Esophagus muscularis mucosa (tissue), 4 donors: ENCODE results near the gene NDC1. TPM values are rescaled to one million over a fixed set of nuclear protein-coding genes. Genes with fewer than 3 reads are reported as not detected.

ENCODE experiments used
- DNase-seq: peaks from one replicate; pipeline ENCODE4 v3.0.0-alpha.2; 2017; ENCODE audit errors: extremely low spot score
- H3K27ac ChIP-seq, 4 donors: fragments of 200-600 bp; sonication (generic); replicated peaks in 1 of 4; 1 replicate in 3 of 4; 2 replicates in 1 of 4; pipeline ENCODE4 v1.5.1; 2016 to 2019; ENCODE audit warnings: mild to moderate bottlenecking in 1 of 4
- H3K27me3 ChIP-seq, 4 donors: fragments of 200-600 bp; sonication (generic); one replicate each; pipeline versions ENCODE4 v1.5.1 to v1.6.0; 2016 to 2019
- H3K36me3 ChIP-seq, 4 donors: fragments of 200-600 bp; sonication (generic); one replicate each; pipeline ENCODE4 v1.5.1; 2016 to 2019
- H3K4me1 ChIP-seq, 4 donors: fragments of 200-600 bp; sonication (generic); one replicate each; pipeline ENCODE4 v1.5.1; 2016 to 2019
- H3K4me3 ChIP-seq, 4 donors: fragments of 200-600 bp; sonication (generic); 1 replicate in 2 of 4; 2 replicates in 2 of 4; pipeline ENCODE4 v1.5.1; 2016 to 2019; ENCODE audit warnings: mild to moderate bottlenecking in 4 of 4, moderate library complexity in 1 of 4
- H3K9me3 ChIP-seq, 4 donors: fragments of 200-600 bp; sonication (generic); 1 replicate in 3 of 4; 2 replicates in 1 of 4; pipeline ENCODE4 v1.5.1; 2016 to 2019
- CTCF ChIP-seq, 3 experiments: fragments of 200-600 bp in 2 of 3; fragments of 450-650 bp in 1 of 3; sonication (generic) in 2 of 3; IDR thresholded peaks; one replicate each; pipeline ENCODE4 v1.5.1; 2017 to 2019; ENCODE audit warnings: antibody characterized with exemption in 3 of 3, mild to moderate bottlenecking in 2 of 3, moderate library complexity in 1 of 3
- EP300 ChIP-seq: sonication (generic); formaldehyde crosslinking; IDR thresholded peaks from one replicate; pipeline ENCODE4 v1.6.1; 2017; ENCODE audit warnings: antibody characterized with exemption
- POLR2A ChIP-seq: fragments of 450-650 bp; IDR thresholded peaks from one replicate; pipeline ENCODE4 v1.6.1; 2017; ENCODE audit warnings: antibody characterized with exemption, moderate library complexity, mild to moderate bottlenecking, low read depth
- POLR2AphosphoS5 ChIP-seq, 2 donors: sonication (generic); formaldehyde crosslinking; IDR thresholded peaks; one replicate each; pipeline ENCODE4 v1.6.1; 2017; ENCODE audit warnings: antibody characterized with exemption in 2 of 2
- WGBS: methylation state at CpG from one replicate; pipeline ENCODE4 v1.1.5; 2018; 5-methylcytosine and 5-hydroxymethylcytosine counted together
- intact Hi-C: fragments of 100-400 bp; cut with DNase I; formaldehyde crosslinking; loops from one replicate; pipeline ENCODE4 v1.15.1; 2023
- total RNA-seq, 4 donors: library from RNA; depleted of rRNA; stranded (reverse); fragments of >200 nt; gene quantifications; one replicate each; pipeline versions ENCODE4 v1.1.0 to v1.2.1, GENCODE V29; 2016

The NDC1 gene
- total RNA-seq, 4 donors from 2014 or later = 5.6 to 8.3 (median 8.1) TPM

GRCh38 chr1:53735261-53735660, 102.8 kb downstream of the NDC1 start:
- Histone ChIP-seq H3K36me3 (no peaks in the 10 kb centered on the region), H3K27me3 (peaks cover 4 to 51% (median 16%) of the 10 kb centered on the region in 4 donors), H3K9me3 (no peaks in the 10 kb centered on the region), H3K4me3 (no peak overlapping the region), H3K4me1 (peaks cover 15 to 27% (median 26%) of the 10 kb centered on the region in 4 donors), H3K27ac (no peak overlapping the region)
- TF ChIP-seq POLR2AphosphoS5 (IDR thresholded peaks at IDR 0.05) (no peak), POLR2A (no peak), EP300 (no peak), CTCF (IDR thresholded peaks at IDR 0.05) (no peak)
- no peak for DNase-seq
- intact Hi-C loops = no loop called here
- 84% methylated on average over 5 of the region's 5 CpGs for WGBS

GRCh38 chr1:53734650-53735211, 103.4 kb downstream of the NDC1 start:
- no peak for DNase-seq
- H3K27ac ChIP-seq = no peak overlapping the region
- WGBS = 85% methylated on average over 10 of the region's 10 CpGs
- peaks cover 4 to 45% (median 12%) of the 10 kb centered on the region in 4 donors for H3K27me3 ChIP-seq
- no peak overlapping the region for H3K4me3 ChIP-seq
- H3K4me1 ChIP-seq = peaks cover 14 to 23% (median 22%) of the 10 kb centered on the region in 4 donors
- TF ChIP-seq EP300 (no peak), POLR2A (no peak), CTCF (IDR thresholded peaks at IDR 0.05) (no peak), POLR2AphosphoS5 (IDR thresholded peaks at IDR 0.05) (no peak)
- intact Hi-C loops = no loop called here
- no peaks in the 10 kb centered on the region for H3K9me3 ChIP-seq
- H3K36me3 ChIP-seq = no peaks in the 10 kb centered on the region

GRCh38 chr1:53733975-53734649, 104.0 kb downstream of the NDC1 start:
- no peak for TF ChIP-seq POLR2A
- TF ChIP-seq POLR2AphosphoS5 (IDR thresholded peaks at IDR 0.05) = no peak
- no peak for TF ChIP-seq EP300
- TF ChIP-seq CTCF (IDR thresholded peaks at IDR 0.05) = no peak
- 90% methylated on average over 10 of the region's 10 CpGs for WGBS

GRCh38 chr1:53733447-53733931, 104.6 kb downstream of the NDC1 start:
- Histone ChIP-seq H3K36me3 (no peaks in the 10 kb centered on the region), H3K27ac (no peak overlapping the region), H3K4me3 (no peak overlapping the region), H3K27me3 (peaks cover 1 to 33% (median 8%) of the 10 kb centered on the region in 4 donors), H3K4me1 (peaks cover 6 to 12% (median 11%) of the 10 kb centered on the region in 4 donors), H3K9me3 (no peaks in the 10 kb centered on the region)
- TF ChIP-seq POLR2AphosphoS5 (IDR thresholded peaks at IDR 0.05) (no peak), EP300 (no peak), POLR2A (no peak), CTCF (IDR thresholded peaks at IDR 0.05) (no peak)
- intact Hi-C loops = no loop called here
- DNase-seq = no peak
- 91% methylated on average over 12 of the region's 12 CpGs for WGBS

More at GRCh38 chr1:53733975-53734649, 104.0 kb downstream of the NDC1 start:
- Histone ChIP-seq H3K36me3 (no peaks in the 10 kb centered on the region), H3K27me3 (peaks cover 4 to 39% (median 10%) of the 10 kb centered on the region in 4 donors), H3K27ac (no peak overlapping the region), H3K4me3 (no peak overlapping the region), H3K4me1 (peaks cover 9 to 17% (median 16%) of the 10 kb centered on the region in 4 donors), H3K9me3 (no peaks in the 10 kb centered on the region)
- no peak for DNase-seq
- intact Hi-C loops = no loop called here
